Posterior vena cava (tissue), 2 donors: ENCODE results near the gene FMN2. TPM values are rescaled to one million over a fixed set of nuclear protein-coding genes. Genes with fewer than 3 reads are reported as not detected.

Experiments used
- DNase-seq: peaks from one replicate; pipeline ENCODE4 v3.0.0-alpha.2; 2020; ENCODE audit warnings: low spot score
- intact Hi-C, 2 donors: fragments of 100-400 bp; cut with DNase I; formaldehyde crosslinking; loops; one replicate each; pipeline versions ENCODE4 v1.14.1 to v1.14.2; 2022 to 2023
- total RNA-seq, 2 donors: library from RNA; stranded (reverse); fragmentation: NEBNext Ultra II Directional; extraction: Animal tissue kit (Norgen Biotek cat#: 25700); gene quantifications; one replicate each; pipeline ENCODE4 v1.2.1, GENCODE V29; 2021
- donor health status: DM: yes; HTN: yes; CAD: no.
- donor health status: DM: yes; HTN: yes; CAD: no.

The FMN2 gene
- total RNA-seq, 2 donors from 2014 or later = 1.4 to 2.1 TPM

DNA sequence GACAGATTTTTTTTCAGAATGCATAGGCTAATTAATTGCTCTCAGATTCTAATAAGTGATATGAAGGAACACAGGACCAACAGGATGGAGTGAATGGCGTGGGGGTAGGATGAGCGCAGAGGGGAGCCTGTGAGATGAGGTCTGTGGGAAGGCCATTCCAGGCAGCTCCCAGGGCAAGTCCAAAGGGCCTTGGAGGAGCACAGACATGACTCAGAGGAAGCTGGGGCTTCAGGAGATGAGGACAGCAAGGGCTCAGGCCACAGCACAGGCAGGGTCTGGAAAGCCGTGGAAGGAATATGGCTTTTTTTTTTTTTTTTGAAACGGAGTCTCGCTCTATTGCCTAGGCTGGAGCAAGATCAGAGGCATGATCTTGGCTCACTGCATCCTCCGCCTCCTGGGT, 35.1 kb downstream of the FMN2 start:
- intact Hi-C loops = no loop called here

GRCh38 chr1:240128366-240128765, 36.7 kb downstream of the FMN2 start:
- intact Hi-C loops = no loop called here
- DNase-seq = no peak

More for the DNA sequence above, 35.1 kb downstream of the FMN2 start:
- DNase-seq = no peak

- intact Hi-C loops = no loop called here
- DNase-seq = no peak
Observed at GRCh38 chr1:240134113-240134512, 42.4 kb downstream of the FMN2 start.

- DNase-seq = no peak
- intact Hi-C loops = no loop called here
Observed at GRCh38 chr1:240134596-240134995, 42.9 kb downstream of the FMN2 start.

- intact Hi-C loops = no loop called here
- no peak for DNase-seq
Observed at GRCh38 chr1:240136402-240136801, 44.7 kb downstream of the FMN2 start.

GRCh38 chr1:240138867-240139266, 47.2 kb downstream of the FMN2 start:
- no peak for DNase-seq
- intact Hi-C loops = no loop called here

- intact Hi-C loops = no loop called here
- no peak for DNase-seq
Observed at GRCh38 chr1:240139511-240139910, 47.8 kb downstream of the FMN2 start.

- DNase-seq = no peak
- intact Hi-C loops = no loop called here
Observed at GRCh38 chr1:240145120-240145519, 53.4 kb downstream of the FMN2 start.

DNA sequence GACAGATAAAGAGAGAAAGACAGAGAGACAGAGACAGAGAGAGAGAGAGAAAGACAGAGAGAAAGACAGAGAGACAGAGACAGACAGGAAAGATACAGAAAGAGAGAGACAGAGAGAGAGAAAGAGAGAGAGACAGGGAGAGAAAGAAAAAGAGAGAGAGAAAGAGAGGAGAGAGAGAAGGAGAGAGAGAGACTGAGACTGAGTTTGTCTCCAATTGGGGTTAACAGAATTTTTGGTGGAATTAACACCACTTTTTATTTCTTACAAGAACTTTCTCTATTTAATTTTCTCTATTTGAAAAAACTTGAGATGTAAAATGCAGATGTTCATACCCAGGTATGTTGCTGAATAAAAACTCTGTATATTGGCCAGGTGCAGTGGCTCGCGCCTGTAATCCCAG, 56.6 kb downstream of the FMN2 start:
- no peak for DNase-seq
- intact Hi-C loops = no loop called here

GRCh38 chr1:240149484-240150094, 57.9 kb downstream of the FMN2 start:
- intact Hi-C loops = loop anchor here in 1 of 2 donors (10.0 kb wide), 1 partner anchor 125 kb away; no protein-coding TSS in a partner anchor
- no peak for DNase-seq

- DNase-seq = no peak
- intact Hi-C loops = loop anchor here in 1 of 2 donors (10.0 kb wide), 1 partner anchor 126 kb away; no protein-coding TSS in a partner anchor
Observed at GRCh38 chr1:240151136-240151735, 59.6 kb downstream of the FMN2 start.

- intact Hi-C loops = loop anchor here in 1 of 2 donors (10.0 kb wide), 1 partner anchor 128 kb away; no protein-coding TSS in a partner anchor
- no peak for DNase-seq
Observed at GRCh38 chr1:240152611-240153297, 61.1 kb downstream of the FMN2 start.

- DNase-seq = no peak
- intact Hi-C loops = loop anchor here in 1 of 2 donors (10.0 kb wide), 1 partner anchor 131 kb away; no protein-coding TSS in a partner anchor
Observed at GRCh38 chr1:240155605-240156004, 63.9 kb downstream of the FMN2 start.

DNA sequence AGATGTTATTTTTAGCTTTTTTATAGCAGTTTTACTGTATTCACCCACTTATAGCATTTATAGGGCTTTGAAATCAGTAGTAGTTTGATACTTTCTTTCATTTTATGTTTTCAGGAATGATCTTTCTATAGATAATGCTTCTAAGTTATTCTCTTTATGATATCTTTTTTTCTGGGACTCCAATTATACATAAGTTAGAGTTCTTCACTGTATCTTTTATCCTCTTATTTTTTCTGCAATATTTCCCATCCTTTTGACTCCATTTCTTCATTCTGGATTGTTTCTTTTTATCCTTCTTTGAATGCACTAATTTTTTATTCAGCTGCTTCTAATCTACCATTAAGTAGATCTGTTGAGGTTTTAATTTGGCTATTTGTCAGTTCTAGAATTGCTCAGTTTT, 73.1 kb downstream of the FMN2 start:
- DNase-seq = no peak
- intact Hi-C loops = no loop called here

GRCh38 chr1:240169188-240169587, 77.5 kb downstream of the FMN2 start:
- no peak for DNase-seq
- intact Hi-C loops = no loop called here

DNA sequence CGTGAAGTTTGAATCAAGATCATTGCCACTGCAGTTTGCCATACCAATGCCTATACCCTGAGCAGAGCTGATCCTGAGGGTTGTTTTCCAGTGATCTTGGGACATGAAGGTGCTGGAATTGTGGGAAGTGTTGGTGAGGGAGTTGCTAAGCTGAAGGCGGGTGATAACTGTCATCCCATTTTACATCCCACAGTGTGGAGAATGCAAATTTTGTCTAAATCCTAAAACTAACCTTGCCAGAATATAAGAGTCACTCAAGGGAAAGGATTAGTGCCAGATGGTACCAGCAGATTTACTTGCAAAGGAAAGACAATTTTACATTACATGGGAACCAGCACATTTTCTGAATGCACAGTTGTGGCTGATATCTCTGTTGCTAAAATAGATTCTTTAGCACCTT, 78.6 kb downstream of the FMN2 start:
- intact Hi-C loops = no loop called here
- DNase-seq = no peak

DNA sequence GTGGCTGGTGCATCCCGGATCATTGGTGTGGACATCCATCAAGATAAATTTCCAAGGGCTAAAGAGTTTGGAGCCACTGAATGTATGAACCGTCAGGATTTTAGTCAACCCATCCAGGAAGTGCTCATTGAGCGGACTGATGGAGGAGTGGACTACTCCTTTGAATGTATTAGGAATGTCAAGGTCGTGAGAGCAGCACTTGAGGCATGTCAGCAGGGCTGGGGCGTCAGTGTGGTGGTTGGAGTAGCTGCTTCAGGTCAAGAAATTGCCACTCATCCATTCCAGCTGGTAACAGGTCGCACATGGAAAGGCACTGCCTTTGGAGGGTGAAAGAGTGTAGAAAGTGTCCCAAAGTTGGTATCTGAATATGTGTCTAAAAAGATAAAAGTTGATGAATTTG, 79.1 kb downstream of the FMN2 start:
- DNase-seq = no peak
- intact Hi-C loops = no loop called here

- intact Hi-C loops = no loop called here
- DNase-seq = no peak
Observed at GRCh38 chr1:240171907-240172306, 80.2 kb downstream of the FMN2 start.

- intact Hi-C loops = no loop called here
- no peak for DNase-seq
Observed at GRCh38 chr1:240173836-240174235, 82.2 kb downstream of the FMN2 start.

GRCh38 chr1:240174734-240175133, 83.1 kb downstream of the FMN2 start:
- intact Hi-C loops = no loop called here

DNA sequence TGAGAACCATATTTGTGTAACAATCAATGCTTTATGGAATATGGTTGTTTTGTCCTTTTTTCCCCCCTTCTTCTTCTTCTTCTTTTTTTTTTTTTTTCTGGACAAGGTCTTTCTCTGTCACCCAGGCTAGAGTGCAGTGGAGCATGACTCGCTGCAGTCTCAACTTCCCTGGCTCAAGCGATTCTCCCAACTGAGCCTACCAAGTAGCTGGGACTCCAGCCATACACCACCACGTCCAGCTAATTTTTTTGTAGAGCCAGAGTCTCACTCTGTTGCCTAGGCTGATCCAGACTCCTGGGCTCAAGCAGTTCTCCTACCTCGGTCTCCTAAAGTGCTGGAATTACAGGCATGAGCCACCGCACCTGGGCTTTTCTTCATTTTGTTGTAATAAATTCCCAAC, 86.7 kb downstream of the FMN2 start:
- DNase-seq = no peak
- intact Hi-C loops = no loop called here

More at GRCh38 chr1:240174734-240175133, 83.1 kb downstream of the FMN2 start:
- DNase-seq = no peak
